Stimulated activated naive CD8-positive, alpha-beta T cell treated with anti-CD3 and anti-CD28 coated beads, Interleukin-15, amount 100 ng/mL, for 72 hours (primary cell): Measurements from ENCODE around the gene NADK.

ENCODE experiments used
- ATAC-seq: fragments of 150-1000 bp; cut with Tn5 transposase; 2 replicates; pipeline ENCODE4 v1.10.0; 2021; ENCODE audit warnings: mild to moderate bottlenecking, moderate library complexity
- DNase-seq, 2 donors: peaks; one replicate each; pipeline ENCODE4 v3.0.0; 2021 to 2022
- H3K27ac Mint-ChIP-seq, 2 donors: one replicate each; pipeline ENCODE4 v1.8.0; 2022; ENCODE audit warnings: mild to moderate bottlenecking in 2 of 2, mixed read lengths in 2 of 2, moderate library complexity in 2 of 2
- H3K27me3 Mint-ChIP-seq: one replicate; pipeline ENCODE4 v1.8.0; 2022; ENCODE audit warnings: mixed read lengths
- H3K4me1 Mint-ChIP-seq: one replicate; pipeline ENCODE4 v1.8.0; 2022; ENCODE audit warnings: mild to moderate bottlenecking, mixed read lengths
- H3K4me3 Mint-ChIP-seq, 2 donors: one replicate each; pipeline ENCODE4 v1.8.0; 2022; ENCODE audit warnings: mild to moderate bottlenecking in 2 of 2, mixed read lengths in 2 of 2, moderate library complexity in 1 of 2
- H3K9me3 Mint-ChIP-seq, 2 donors: one replicate each; pipeline ENCODE4 v1.8.0; 2022; ENCODE audit warnings: mixed read lengths in 2 of 2

The NADK gene

DNA sequence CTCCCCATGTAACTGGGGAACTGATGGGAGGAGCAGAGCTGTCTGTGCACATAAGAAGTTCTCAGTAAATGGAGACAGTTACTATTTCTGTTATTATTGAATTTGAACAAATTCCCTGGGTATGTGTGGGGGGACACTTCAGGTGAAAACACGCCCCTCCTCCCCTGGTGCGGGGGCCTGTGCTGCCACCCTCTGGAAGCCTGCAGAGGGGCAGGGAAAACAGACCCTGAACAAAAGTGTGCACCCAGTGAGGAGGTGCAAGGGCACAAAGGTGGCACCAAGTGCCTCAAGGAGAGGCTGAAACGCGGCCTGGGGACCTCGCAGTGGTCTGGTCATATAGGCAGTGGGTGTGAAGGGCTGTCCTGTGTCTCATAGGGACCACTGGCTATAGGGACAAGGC lies 18.2 kb upstream of the NADK start:
- ATAC-seq: peak; percentile 58
- H3K4me3 Mint-ChIP-seq: no peak overlapping the region
- no peak for DNase-seq
- no peaks in the 10 kb centered on the region for H3K27me3 Mint-ChIP-seq
- peaks cover 11% of the 10 kb centered on the region for H3K4me1 Mint-ChIP-seq
- peak overlapping the region in 1 of 2 donors; percentile 95 for H3K27ac Mint-ChIP-seq
- no peaks in the 10 kb centered on the region for H3K9me3 Mint-ChIP-seq

DNA sequence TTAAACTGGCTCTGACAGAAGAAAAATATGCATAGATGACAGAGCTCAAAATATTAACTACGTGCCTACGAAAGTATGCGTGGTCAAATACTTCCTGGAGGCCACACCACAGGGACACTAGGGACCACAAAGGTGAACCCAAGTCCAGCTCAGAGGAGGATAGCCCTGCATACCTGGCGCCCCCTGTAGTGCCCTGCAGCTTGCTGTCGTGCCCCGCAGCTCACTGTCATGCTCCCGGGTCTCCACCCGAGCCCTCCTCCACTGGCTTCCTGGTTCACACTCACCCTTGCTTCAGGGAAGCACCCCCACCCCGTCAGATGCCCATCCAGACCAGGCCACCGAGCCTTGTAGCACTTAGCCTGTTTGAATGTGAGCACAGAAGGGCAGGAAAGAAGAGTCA lies 16.7 kb upstream of the NADK start:
- H3K9me3 Mint-ChIP-seq: no peaks in the 10 kb centered on the region
- no peak for DNase-seq
- no peak for ATAC-seq
- H3K27ac Mint-ChIP-seq: no peak overlapping the region
- peaks cover 11% of the 10 kb centered on the region for H3K4me1 Mint-ChIP-seq
- no peaks in the 10 kb centered on the region for H3K27me3 Mint-ChIP-seq
- no peak overlapping the region for H3K4me3 Mint-ChIP-seq

DNA sequence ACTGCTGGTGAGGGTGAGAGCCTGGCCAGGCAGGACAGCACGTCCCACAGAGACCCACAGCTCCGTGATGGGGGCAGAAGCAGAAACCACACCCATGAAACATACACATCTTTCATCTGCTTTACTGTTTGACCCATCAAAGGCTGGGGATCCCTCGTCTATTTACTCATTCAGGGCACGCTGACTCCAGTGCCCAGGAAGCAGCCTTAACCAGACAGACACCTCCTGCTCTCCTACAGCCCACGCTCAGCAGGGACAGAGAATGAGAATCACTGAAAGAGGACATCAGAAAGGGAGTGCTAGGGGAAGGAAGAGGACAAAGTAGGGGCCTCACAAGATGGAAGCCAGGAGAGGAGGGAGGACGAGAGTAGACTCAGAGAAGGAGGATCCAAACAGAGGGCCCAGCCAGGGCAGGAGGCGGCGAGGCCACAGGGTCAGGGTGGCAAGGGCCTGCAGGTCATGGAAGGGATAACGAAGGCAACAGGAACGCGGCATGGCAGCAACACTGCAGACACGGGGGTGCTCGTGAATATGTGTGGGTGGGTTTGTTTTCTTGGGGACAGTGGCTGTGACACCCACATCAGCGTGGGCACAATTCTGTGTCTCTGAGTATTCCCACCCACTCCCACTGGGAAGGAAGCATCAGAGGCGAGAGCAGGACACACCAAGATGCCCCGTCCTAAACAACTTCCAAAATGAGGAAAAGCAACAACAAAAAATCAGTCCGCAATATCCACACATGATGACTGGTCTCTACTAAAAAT lies 15.4 kb upstream of the NADK start:
- no peak overlapping the region for H3K4me3 Mint-ChIP-seq
- ATAC-seq: no peak
- DNase-seq: no peak
- no peaks in the 10 kb centered on the region for H3K9me3 Mint-ChIP-seq
- H3K4me1 Mint-ChIP-seq: peaks cover 6% of the 10 kb centered on the region
- peak overlapping the region in 1 of 2 donors; percentile 74 for H3K27ac Mint-ChIP-seq
- no peaks in the 10 kb centered on the region for H3K27me3 Mint-ChIP-seq

DNA sequence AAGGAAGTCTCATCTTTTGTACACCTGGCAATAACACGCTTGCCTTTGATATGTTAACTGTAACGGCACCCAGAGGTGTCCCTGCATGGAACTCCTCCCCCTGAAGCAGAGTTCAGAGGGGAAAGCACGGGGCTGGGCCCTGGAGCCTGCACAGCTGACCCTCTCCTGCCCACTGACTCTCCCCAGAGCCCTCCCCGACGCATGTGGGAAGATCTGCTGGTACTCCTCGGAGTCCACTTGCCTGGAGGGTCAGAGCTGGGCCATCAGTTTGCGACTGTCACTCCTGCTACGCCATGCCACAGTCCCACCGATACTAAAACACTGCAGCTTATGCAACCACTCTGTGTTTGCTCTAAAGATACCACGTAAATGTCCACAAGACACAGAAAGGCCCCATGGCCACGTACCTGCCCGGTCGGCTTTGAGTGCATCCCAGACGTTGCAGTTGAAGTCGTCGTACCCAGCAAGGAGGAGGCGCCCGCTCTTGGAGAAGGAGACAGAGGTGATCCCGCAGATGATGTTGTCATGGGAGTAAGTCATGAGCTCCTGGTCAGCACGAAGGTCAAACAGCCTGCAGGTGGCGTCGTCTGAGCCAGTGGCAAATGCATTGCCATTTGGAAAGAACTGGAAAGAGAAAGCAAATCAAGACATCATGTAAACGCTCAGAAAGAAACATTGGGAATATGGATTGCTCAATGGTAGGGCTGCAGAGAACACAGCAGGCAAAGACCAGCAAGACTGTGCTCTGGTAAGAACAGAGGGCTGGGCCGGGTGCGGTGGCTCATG lies 10.6 kb upstream of the NADK start:
- Mint-ChIP-seq H3K9me3 (no peaks in the 10 kb centered on the region), H3K4me3 (no peak overlapping the region), H3K4me1 (peaks cover under 1% of the 10 kb centered on the region), H3K27ac (no peak overlapping the region), H3K27me3 (no peaks in the 10 kb centered on the region)
- ATAC-seq: no peak
- DNase-seq: no peak

DNA sequence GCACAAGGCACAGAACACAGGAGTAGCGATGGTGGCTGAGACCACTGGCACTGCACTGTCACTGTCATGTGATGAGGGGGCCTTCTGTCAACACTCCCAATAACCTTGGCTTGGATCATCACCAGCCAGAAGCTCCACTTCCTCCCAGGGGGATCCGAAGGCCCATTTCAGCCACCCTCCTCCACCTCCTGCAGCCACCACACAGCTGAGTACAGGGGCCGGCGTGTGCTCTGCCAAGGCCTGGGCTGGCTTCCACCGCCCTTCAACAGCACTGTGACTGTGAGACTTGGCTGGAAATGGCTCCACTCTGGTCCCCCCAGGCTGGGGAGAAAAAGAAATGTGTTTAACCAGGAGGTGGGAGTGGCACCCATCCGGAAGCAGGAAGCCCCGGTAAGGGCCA lies 9.9 kb upstream of the NADK start:
- ATAC-seq (no peak), DNase-seq (no peak)
- no peak overlapping the region for H3K27ac Mint-ChIP-seq
- H3K9me3 Mint-ChIP-seq: no peaks in the 10 kb centered on the region
- no peaks in the 10 kb centered on the region for H3K27me3 Mint-ChIP-seq
- peaks cover 7% of the 10 kb centered on the region for H3K4me1 Mint-ChIP-seq
- no peak overlapping the region for H3K4me3 Mint-ChIP-seq

DNA sequence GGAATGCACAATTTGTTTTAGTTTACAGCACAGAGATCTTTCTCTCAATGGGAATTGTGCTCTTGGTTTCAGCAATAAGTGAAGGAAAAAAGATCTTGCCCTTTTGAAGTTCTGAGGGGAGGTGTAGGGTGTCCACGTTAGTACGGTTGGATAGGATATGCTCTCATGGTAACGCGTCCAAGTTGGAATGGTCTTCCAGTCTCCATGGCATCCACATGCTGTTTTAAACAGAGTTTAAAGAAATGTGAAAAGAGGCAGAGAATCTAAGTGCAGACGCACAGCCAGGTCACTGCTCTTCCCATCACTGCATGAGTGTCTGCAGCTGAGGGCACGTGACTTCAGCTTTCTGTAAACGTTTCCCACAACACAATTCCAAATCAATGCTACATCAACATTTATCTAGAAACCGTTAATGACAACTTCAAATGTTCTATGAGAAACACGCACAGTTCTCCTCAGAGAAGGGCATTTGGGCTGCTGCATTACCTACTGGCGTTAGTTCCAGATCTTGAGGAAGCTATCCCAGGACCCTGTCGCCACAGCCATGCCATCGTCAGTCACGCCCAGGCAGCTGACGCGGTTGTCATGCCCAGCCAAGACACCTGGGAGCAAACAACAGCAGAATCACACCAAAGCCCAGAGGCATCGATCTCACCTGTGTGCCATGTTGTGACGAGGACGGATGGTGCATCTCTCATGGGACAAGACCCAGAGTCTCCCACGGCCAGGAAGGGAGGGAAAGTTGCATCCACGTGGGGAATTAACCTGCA lies 8.8 kb upstream of the NADK start:
- ATAC-seq (no peak), DNase-seq (no peak)
- Mint-ChIP-seq H3K9me3 (no peaks in the 10 kb centered on the region), H3K4me3 (no peak overlapping the region), H3K4me1 (peaks cover 19% of the 10 kb centered on the region), H3K27me3 (no peaks in the 10 kb centered on the region), H3K27ac (peak overlapping the region in 1 of 2 donors; percentile 3)

DNA sequence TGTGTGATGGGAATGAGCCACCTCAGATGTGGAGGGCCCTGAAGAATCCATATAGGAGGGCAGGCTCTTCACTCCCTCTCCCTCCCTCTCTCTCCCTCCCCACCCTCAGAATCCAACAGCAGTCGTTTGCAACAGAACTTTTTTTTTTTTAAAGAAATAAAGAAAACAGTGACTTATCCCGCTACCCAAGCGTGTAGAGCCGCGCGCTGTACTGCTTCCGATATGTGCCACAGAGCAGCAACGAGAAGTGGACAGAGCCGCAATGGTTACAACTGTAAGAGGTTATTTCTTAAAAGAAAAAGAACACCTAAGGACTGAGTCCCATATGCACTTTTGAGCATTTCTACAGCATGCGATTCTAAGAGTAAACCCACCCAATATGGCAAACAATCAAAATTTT lies 7.4 kb upstream of the NADK start:
- ATAC-seq (no peak), DNase-seq (no peak)
- Mint-ChIP-seq H3K27me3 (no peaks in the 10 kb centered on the region), H3K27ac (no peak overlapping the region), H3K4me3 (no peak overlapping the region), H3K4me1 (peaks cover 32% of the 10 kb centered on the region), H3K9me3 (no peaks in the 10 kb centered on the region)

DNA sequence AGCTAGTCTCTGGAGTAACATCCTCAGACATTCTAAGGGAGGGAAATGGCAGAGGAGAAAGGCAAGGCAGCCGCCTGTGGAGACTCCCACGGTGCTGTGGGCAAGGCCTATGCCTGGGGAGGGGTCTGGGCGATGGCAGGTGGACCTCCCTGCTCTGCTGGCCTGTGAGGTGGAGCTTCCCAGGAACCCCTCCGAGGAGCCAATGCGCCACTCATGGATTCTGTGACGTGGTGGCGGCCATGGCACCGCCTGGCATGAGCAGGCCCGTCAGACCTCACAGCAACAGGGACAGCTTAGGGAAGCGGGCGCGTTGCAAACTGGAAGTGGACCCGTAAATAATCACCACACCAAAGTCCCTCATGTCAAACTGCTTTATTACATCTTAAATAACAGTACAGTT lies 6.7 kb upstream of the NADK start:
- DNase-seq: no peak
- no peak for ATAC-seq
- peak overlapping the region in 1 of 2 donors; percentile 6 for H3K27ac Mint-ChIP-seq

DNA sequence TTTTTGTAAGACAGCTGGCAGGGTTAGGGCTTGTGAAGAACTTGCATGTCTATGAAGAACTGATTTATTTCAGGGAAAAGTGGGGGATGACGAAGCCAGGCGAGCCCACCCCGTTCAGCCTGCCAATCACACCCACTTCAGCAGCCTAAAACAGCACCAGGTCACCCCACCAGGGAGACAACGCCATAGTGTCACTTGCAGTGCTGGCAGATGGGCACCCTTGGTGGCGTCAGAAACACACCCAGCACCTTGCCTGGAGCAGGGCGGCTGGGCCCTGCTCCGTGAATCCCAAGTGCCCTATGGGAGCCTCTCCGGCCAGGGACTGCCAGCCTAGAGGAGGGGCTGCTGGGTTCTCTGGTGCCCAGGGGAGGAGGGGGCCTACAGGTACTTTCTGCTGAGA lies 5.0 kb upstream of the NADK start:
- peak overlapping the region; percentile 47 to 70 for H3K4me3 Mint-ChIP-seq
- ATAC-seq: no peak
- no peak for DNase-seq
- H3K27ac Mint-ChIP-seq: peak overlapping the region; percentile 86 to 94
- no peaks in the 10 kb centered on the region for H3K9me3 Mint-ChIP-seq
- H3K27me3 Mint-ChIP-seq: no peaks in the 10 kb centered on the region
- H3K4me1 Mint-ChIP-seq: peaks cover 52% of the 10 kb centered on the region

More for the DNA sequence above, 6.7 kb upstream of the NADK start:
- H3K27me3 Mint-ChIP-seq: no peaks in the 10 kb centered on the region
- H3K9me3 Mint-ChIP-seq: no peaks in the 10 kb centered on the region
- peaks cover 39% of the 10 kb centered on the region for H3K4me1 Mint-ChIP-seq
- no peak overlapping the region for H3K4me3 Mint-ChIP-seq

DNA sequence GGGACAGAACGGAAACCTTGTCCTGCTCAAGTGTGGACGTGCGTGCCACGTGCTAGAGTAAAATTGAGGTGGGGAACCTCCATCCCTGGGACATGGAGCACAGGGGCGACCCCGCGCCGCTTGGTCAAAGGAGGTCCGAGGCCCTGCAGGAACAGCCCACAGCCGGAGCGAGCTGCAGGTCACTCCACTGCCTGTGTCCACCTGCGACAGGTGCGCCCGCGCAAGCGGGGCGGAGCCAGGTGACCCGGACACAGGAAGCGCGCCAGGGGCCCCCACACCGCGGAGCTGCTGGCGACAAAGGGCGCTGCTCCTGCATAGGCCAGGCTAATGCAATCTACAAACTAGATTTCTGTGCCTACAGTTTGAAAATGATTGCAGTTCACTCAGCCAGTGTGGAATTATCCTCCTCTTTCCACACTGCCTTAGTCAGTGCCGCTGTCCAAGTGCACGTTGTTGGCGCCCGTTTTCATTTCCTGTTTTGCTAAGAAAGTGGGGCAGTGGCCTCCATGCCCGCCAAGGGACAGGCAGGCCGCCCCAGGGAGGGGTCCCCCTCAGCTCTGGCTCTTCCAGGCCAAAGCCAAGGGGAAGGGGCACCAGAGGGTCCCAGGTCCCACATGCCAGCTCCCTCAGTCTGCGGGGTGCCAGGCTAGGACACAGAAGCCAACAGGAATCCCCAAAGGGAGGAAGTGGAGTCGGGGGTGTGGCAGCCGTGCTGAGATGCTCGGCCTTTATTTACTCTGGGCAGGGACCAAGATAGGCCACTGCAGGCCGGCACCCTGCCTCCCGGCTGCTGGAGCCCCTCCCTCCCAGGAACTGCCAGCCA lies 4.3 kb upstream of the NADK start:
- DNase-seq (peak; percentile 21 to 32), ATAC-seq (no peak)
- Mint-ChIP-seq H3K4me3 (peak overlapping the region; percentile 47 to 70), H3K9me3 (no peaks in the 10 kb centered on the region), H3K4me1 (peaks cover 52% of the 10 kb centered on the region), H3K27me3 (no peaks in the 10 kb centered on the region), H3K27ac (peak overlapping the region; percentile 86 to 94)

DNA sequence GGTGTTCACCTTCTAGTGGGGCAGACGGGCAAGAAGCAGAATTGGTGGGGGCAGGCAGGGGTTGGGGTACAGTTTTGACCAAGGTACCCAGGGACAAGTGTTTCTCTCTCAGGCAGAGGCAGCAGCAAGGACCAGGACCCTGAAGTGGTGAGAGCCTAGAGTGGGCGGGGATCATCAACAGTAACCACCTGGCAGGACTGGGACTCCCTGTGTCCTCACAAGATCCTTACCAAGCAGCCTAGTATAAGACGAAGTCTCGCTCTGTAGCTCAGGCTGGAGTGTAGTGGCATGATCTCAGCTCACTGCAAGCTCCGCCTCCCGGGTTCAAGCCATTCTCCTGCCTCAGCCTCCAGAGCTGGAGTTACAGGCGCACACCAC lies 3.2 kb upstream of the NADK start:
- no peaks in the 10 kb centered on the region for H3K9me3 Mint-ChIP-seq

DNA sequence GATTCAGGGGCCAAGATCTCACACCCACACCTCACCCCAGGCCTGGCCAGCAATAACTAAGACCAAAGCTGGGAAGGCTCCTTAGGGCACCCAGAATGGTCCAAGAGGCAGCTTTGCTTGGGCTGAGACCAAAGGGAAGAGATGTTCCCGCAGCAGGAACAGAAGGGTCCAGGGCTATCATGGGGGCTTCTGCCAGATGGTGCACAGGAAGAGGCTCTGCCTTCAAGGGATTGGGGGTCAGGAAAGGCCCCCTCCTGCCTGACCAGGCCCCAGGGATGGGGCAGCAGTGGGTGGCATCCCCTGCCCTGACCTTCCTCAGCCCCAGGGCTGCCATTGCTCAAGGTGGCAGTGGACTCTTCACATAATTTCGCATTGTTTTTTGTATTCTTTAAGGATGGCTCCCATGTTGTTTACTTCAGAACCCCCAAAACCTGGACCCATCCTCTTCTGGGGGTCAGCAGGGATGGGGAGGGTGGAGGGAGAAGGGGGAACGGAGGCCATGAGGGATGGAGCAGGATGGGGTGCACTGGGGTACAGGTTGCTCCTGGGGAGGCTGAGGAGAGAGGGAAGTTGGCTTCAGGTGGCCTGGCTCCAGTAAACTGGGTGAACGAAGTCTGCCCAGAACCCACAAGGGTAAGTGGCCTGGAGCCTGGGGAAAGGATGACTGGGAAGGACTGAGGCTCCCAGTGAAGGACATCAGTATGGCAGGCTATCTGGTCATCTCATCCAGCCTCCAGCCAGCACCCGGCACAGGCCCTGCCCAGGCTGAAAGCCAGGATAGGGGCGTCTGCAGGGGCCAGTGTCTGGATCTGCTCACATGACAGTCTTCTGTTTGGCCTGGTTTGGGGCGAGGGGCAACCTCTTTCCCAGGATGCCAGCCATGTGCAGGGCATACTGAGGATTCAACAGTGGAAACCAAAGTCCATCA lies 2.6 kb upstream of the NADK start:
- no peaks in the 10 kb centered on the region for H3K27me3 Mint-ChIP-seq
- H3K27ac Mint-ChIP-seq: peak overlapping the region; percentile 90 to 93
- peak in 1 of 2 donors; percentile 9 for DNase-seq
- no peaks in the 10 kb centered on the region for H3K9me3 Mint-ChIP-seq
- peak overlapping the region; percentile 69 to 81 for H3K4me3 Mint-ChIP-seq
- H3K4me1 Mint-ChIP-seq: peaks cover 68% of the 10 kb centered on the region
- ATAC-seq: no peak

More for the DNA sequence above, 3.2 kb upstream of the NADK start:
- no peaks in the 10 kb centered on the region for H3K27me3 Mint-ChIP-seq
- ATAC-seq (no peak), DNase-seq (no peak)
- H3K27ac Mint-ChIP-seq: peak overlapping the region in 1 of 2 donors; percentile 90
- H3K4me3 Mint-ChIP-seq: peak overlapping the region; percentile 4 to 81
- H3K4me1 Mint-ChIP-seq: peaks cover 62% of the 10 kb centered on the region

DNA sequence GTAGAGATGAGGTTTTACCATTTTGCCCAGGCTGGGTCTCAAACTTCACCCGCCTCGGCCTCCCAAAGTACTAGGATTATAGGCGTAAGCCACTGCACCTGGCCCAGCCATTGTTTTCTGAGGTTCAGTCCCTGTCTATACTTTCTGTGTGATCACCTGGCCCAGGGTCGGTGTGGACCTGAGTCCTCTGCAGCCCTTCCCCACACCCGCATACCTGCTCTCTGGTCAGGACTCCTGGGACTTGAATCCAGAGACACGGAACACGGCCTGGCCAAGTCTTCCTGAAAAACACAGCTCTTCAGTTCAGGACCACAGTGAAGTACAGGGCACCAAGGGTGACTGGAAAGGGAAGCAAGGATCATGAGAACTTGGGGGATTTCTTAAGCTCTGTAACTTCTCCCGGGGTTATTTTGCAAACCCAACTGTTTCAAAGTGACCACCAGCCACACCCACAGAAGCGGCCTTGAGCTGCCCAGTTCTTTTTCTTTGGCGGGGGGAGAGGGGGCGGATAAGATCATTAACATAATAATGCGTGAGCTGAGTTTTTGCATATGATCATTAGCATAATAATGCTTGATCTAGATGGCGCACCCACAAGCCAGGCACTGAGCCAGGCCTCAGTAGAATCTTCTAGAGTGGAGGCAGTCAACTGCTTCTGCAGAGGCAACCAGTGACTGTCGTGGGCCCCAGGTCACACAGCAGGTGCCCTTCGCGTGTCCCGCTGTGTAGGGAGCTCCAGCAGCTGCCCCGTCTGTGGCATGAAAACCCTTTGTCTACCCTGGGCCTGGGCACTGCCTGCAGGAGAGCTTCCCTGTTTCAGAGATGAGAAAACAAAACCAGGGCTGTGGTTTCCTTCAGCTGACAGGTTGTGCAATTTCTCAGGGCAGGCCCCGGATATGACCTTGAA lies 1.7 kb upstream of the NADK start:
- Mint-ChIP-seq H3K27me3 (no peaks in the 10 kb centered on the region), H3K4me1 (peaks cover 78% of the 10 kb centered on the region), H3K4me3 (peak overlapping the region; percentile 69 to 81), H3K9me3 (no peaks in the 10 kb centered on the region), H3K27ac (peak overlapping the region; percentile 90 to 93)
- peak; percentile 69 to 77 for DNase-seq
- peak; percentile 75 for ATAC-seq
